Adrenal gland (tissue), 19 donors: ENCODE results near the gene EIF3D. TPM values are rescaled to one million over a fixed set of nuclear protein-coding genes. Genes with fewer than 3 reads are reported as not detected.
A peak's percentile ranks its signal among the peaks of the same experiment; 100 is the strongest.

Source experiments
- DNase-seq, 7 donors: peaks; one replicate each; pipeline ENCODE4 v3.0.0-alpha.2; 2019 to 2020
- H3K27ac ChIP-seq, 5 donors: fragments of 200-600 bp; sonication (generic) in 4 of 5; 1 replicate in 3 of 5; 2 replicates in 2 of 5; pipeline versions ENCODE4 v1.5.1 to v1.8.0; 2016 to 2020; ENCODE audit warnings: mild to moderate bottlenecking in 1 of 5
- H3K27me3 ChIP-seq: fragments of 200-600 bp; 2 replicates; pipeline ENCODE4 v1.8.0; 2021
- H3K36me3 ChIP-seq, 2 donors: fragments of 200-600 bp; replicated peaks in 1 of 2; 1 replicate in 1 of 2; 2 replicates in 1 of 2; pipeline versions ENCODE4 v1.5.1 to v1.8.0; 2018 to 2022
- H3K4me1 ChIP-seq, 2 donors: fragments of 200-600 bp; replicated peaks in 1 of 2; 1 replicate in 1 of 2; 2 replicates in 1 of 2; pipeline versions ENCODE4 v1.5.1 to v1.8.0; 2018 to 2021
- H3K4me3 ChIP-seq, 4 donors: fragments of 200-600 bp; sonication (generic) in 3 of 4; one replicate each; pipeline ENCODE4 v1.5.1; 2016 to 2018
- H3K9me3 ChIP-seq, 3 donors: fragments of 200-600 bp; sonication (generic) in 1 of 3; replicated peaks in 1 of 3; 1 replicate in 2 of 3; 2 replicates in 1 of 3; pipeline versions ENCODE4 v1.5.1 to v1.8.0; 2016 to 2021
- POLR2A ChIP-seq, 2 donors: fragments of 450-650 bp; IDR thresholded peaks; one replicate each; pipeline ENCODE4 v1.6.1; 2017; ENCODE audit warnings: antibody characterized with exemption in 2 of 2, mild to moderate bottlenecking in 2 of 2, moderate library complexity in 1 of 2
- WGBS, 4 donors: extraction: QIAGEN DNeasy Blood & Tissue Kit in 2 of 4; methylation state at CpG; one replicate each; pipeline versions ENCODE4 v1.1.5 to v1.1.7; 2013 to 2017; 5-methylcytosine and 5-hydroxymethylcytosine counted together
- intact Hi-C, 2 donors: fragments of 100-400 bp; cut with DNase I; formaldehyde crosslinking; loops; one replicate each; pipeline versions ENCODE4 v1.14.1 to v1.15.0; 2022 to 2023
- long read RNA-seq, 10 donors: library from polyadenylated mRNA in 3 of 10; unstranded in 2 of 10; stranded (forward) in 1 of 10; transcript quantifications; one replicate each; pipeline ENCODE4 v2.0.0 and lab custom pipeline, GENCODE V29; 2021 to 2026
- polyA plus RNA-seq, 3 donors: library from polyadenylated mRNA; stranded (reverse); fragments of 200-250 nt in 2 of 3; fragments of 350-450 nt in 1 of 3; fragmentation: Illumina TruSeq in 1 of 3; extraction: RNeasy Lipid Tissue Mini Kit (QIAGEN cat#74804) in 1 of 3; gene quantifications; one replicate each; pipeline ENCODE4 v1.2.3, GENCODE V29; 2013 to 2014
- total RNA-seq, 9 donors: library from RNA; depleted of rRNA in 4 of 9; stranded (reverse); fragments of >200 nt in 4 of 9; fragments of 120-200 nt in 1 of 9; fragmentation: NEBNext Ultra II Directional in 1 of 9; extraction: Animal tissue kit (Norgen Biotek cat#: 25700) in 1 of 9; gene quantifications; one replicate each; pipeline versions ENCODE4 v1.1.0 to v1.2.4, GENCODE V29; 2013 to 2023
- TF ChIP-seq, protein P1 (sequence below), 6 experiments: fragments of 450-650 bp in 4 of 6; fragments of 200-600 bp in 2 of 6; sonication (generic) in 1 of 6; IDR thresholded peaks; 1 replicate in 5 of 6; 2 replicates in 1 of 6; pipeline versions ENCODE4 v1.5.1 to v1.8.0; 2016 to 2021; ENCODE audit warnings: antibody characterized with exemption in 6 of 6, mild to moderate bottlenecking in 2 of 6, moderate library complexity in 1 of 6
- donor health status: healthy with polysubstance abuse.
- donor health status: Bipolar disorder and iron deficiency.
- donor health status: DM: yes; HTN: yes; CAD: no.
- donor health status: DM: no; HTN: no; CAD: no.
- donor health status: DM: no; HTN: no; CAD: no.
- donor health status: DM: yes; HTN: yes; CAD: no.

EIF3D gene, protein sequence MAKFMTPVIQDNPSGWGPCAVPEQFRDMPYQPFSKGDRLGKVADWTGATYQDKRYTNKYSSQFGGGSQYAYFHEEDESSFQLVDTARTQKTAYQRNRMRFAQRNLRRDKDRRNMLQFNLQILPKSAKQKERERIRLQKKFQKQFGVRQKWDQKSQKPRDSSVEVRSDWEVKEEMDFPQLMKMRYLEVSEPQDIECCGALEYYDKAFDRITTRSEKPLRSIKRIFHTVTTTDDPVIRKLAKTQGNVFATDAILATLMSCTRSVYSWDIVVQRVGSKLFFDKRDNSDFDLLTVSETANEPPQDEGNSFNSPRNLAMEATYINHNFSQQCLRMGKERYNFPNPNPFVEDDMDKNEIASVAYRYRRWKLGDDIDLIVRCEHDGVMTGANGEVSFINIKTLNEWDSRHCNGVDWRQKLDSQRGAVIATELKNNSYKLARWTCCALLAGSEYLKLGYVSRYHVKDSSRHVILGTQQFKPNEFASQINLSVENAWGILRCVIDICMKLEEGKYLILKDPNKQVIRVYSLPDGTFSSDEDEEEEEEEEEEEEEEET
- total RNA-seq (100 to 1,000 TPM; 121 to 319 (median 179) TPM), polyA plus RNA-seq (100 to 1,000 TPM; 118 to 174 (median 174) TPM)
- long read RNA-seq, donor 1, transcript EIF3D-209 (3 exons, 887 nt): minor isoform, 5 of 42 reads
- long read RNA-seq, donor 1, transcript EIF3D-201 (15 exons, 2,155 nt): major isoform, 20 of 42 reads
- long read RNA-seq, donor 1, partial matches to known transcripts: 6 of 42 reads
- long read RNA-seq, donor 1, other reads (novel, unspliced or antisense): 10 of 42 reads
- long read RNA-seq, donor 2, transcript EIF3D-201 (15 exons, 2,155 nt): major isoform, 11 of 39 reads
- long read RNA-seq, donor 2, transcript EIF3D-209 (3 exons, 887 nt): minor isoform, 10 of 39 reads
- long read RNA-seq, donor 2, partial matches to known transcripts: 11 of 39 reads
- long read RNA-seq, donor 2, other reads (novel, unspliced or antisense): 5 of 39 reads
- long read RNA-seq, donor 3, transcript EIF3D-201 (15 exons, 2,155 nt): major isoform, 18 of 25 reads
- long read RNA-seq, donor 3, partial matches to known transcripts: 5 of 25 reads
- long read RNA-seq, donor 3, other reads (novel, unspliced or antisense): 0 of 25 reads
- long read RNA-seq, donor 4, transcript EIF3D-201 (15 exons, 2,155 nt): major isoform, 105 of 120 reads
- long read RNA-seq, donor 4, partial matches to known transcripts: 5 of 120 reads
- long read RNA-seq, donor 4, other reads (novel, unspliced or antisense): 8 of 120 reads
- long read RNA-seq, donor 5, transcript EIF3D-201 (15 exons, 2,155 nt): major isoform, 238 of 249 reads
- long read RNA-seq, donor 5, partial matches to known transcripts: 1 of 249 reads
- long read RNA-seq, donor 5, other reads (novel, unspliced or antisense): 10 of 249 reads
- long read RNA-seq, donor 6, transcript EIF3D-201 (15 exons, 2,155 nt): major isoform, 107 of 124 reads
- long read RNA-seq, donor 6, partial matches to known transcripts: 8 of 124 reads
- long read RNA-seq, donor 6, other reads (novel, unspliced or antisense): 8 of 124 reads
- long read RNA-seq, donor 7, transcript EIF3D-201 (15 exons, 2,155 nt): major isoform, 13 of 16 reads
- long read RNA-seq, donor 7, partial matches to known transcripts: 0 of 16 reads
- long read RNA-seq, donor 7, other reads (novel, unspliced or antisense): 0 of 16 reads
- long read RNA-seq, donor 8, transcript EIF3D-209 (3 exons, 887 nt): minor isoform, 13 of 65 reads
- long read RNA-seq, donor 8, transcript EIF3D-201 (15 exons, 2,155 nt): major isoform, 33 of 65 reads
- long read RNA-seq, donor 8, partial matches to known transcripts: 9 of 65 reads
- long read RNA-seq, donor 8, other reads (novel, unspliced or antisense): 9 of 65 reads
- long read RNA-seq, donor 9, transcript EIF3D-201 (15 exons, 2,155 nt): major isoform, 25 of 37 reads
- long read RNA-seq, donor 9, transcript EIF3D-209 (3 exons, 887 nt): minor isoform, 6 of 37 reads
- long read RNA-seq, donor 9, partial matches to known transcripts: 0 of 37 reads
- long read RNA-seq, donor 9, other reads (novel, unspliced or antisense): 5 of 37 reads
- long read RNA-seq, donor 10, transcript EIF3D-201 (15 exons, 2,155 nt): major isoform, 7 of 18 reads
- long read RNA-seq, donor 10, transcript EIF3D-209 (3 exons, 887 nt): minor isoform, 6 of 18 reads
- long read RNA-seq, donor 10, partial matches to known transcripts: 5 of 18 reads
- long read RNA-seq, donor 10, other reads (novel, unspliced or antisense): 0 of 18 reads

DNA sequence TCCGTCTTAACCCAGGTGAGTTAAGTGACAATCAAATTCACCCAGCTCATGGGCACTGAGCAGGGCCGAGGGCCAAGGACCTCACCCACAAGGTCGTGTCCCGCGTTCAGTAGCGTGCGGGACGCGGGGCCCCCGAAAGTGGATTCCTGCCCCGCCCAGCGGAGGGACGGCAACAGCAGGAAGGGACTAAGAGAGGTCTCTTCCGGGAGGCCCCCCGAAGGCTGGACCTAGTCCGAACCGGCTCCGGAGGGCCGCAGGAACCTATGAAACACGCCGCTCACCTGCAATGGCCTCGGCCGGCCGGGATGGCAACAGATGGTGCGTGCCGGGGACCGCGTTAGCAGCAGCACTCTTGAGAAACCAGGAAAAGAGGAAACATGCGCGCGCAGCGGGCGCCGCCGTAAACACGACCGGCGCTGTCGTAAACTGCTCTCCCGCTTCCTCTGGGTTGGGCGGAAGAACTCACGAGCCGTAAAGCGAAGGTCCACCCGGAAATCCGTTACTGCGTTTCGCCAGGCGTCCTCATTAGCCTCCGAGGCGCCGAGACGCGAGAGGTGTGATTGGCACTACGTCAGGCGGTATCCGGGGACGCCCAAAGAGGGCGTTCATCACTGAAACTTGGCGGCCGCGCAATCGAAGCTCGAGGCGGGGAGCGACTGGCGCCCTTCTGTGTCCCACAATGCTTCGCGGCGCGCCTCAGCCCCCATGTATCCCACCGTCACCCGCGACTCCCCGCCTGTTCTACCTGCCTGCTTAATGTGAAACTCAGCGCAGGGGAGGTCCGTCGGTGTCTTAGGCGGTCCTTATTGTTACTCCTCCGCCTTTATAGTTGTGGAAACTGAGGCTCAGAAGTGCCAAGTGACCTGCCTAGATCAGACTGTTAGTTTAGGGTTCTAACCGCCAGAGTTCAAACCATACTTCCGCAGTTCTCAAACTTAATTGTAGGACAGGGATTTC is at the start of gene EIF3D:
Gene EIF3D, minus strand, starts transcription at position 372 of the 957 bp plus-strand sequence. CDS start 3,045 bp downstream, outside the sequence.
- TF ChIP-seq, protein P1, sequence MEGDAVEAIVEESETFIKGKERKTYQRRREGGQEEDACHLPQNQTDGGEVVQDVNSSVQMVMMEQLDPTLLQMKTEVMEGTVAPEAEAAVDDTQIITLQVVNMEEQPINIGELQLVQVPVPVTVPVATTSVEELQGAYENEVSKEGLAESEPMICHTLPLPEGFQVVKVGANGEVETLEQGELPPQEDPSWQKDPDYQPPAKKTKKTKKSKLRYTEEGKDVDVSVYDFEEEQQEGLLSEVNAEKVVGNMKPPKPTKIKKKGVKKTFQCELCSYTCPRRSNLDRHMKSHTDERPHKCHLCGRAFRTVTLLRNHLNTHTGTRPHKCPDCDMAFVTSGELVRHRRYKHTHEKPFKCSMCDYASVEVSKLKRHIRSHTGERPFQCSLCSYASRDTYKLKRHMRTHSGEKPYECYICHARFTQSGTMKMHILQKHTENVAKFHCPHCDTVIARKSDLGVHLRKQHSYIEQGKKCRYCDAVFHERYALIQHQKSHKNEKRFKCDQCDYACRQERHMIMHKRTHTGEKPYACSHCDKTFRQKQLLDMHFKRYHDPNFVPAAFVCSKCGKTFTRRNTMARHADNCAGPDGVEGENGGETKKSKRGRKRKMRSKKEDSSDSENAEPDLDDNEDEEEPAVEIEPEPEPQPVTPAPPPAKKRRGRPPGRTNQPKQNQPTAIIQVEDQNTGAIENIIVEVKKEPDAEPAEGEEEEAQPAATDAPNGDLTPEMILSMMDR (IDR thresholded peaks at IDR 0.05): peak in 1 of 6 experiments; percentile 8
- TF ChIP-seq POLR2A (IDR thresholded peaks at IDR 0.05): peak; percentile 39 to 82
- no peaks in the 10 kb centered on the region for H3K27me3 ChIP-seq
- peaks cover 0 to 28% of the 10 kb centered on the region in 2 donors for H3K36me3 ChIP-seq
- H3K9me3 ChIP-seq: no peaks in the 10 kb centered on the region
- peaks cover 0 to 21% of the 10 kb centered on the region in 2 donors for H3K4me1 ChIP-seq
- intact Hi-C loops: no loop called here
- 0 to 1% (median 0%) methylated on average over 23 to 82 of the region's 82 CpGs for WGBS, 4 donors
- peak within 1 kb of the TSS; percentile 7 to 90 (median 70) for H3K4me3 ChIP-seq
- H3K27ac ChIP-seq: peak within 1 kb of the TSS; percentile 40 to 89 (median 88)
- DNase-seq: peak; percentile 96 to 99 (median 98)

DNA sequence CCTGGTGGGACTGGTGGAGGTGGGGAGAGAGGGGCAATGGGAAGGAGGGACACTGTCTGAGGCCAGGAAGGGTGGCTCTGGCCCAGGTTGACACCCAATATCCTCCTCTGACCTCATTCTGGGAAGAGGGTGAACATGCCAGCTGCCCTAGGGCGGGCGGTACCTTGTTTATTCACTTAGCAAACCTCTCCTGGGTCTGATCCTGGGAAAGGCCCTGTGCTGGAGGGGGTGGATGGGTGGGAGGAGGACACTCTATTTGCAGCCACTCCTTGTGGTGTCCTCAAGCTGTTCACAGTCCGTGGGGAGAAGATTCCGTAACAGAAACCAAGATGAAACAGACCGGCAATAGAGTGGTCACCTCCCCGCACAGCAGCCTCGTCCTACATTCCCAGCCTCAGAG is 49.7 kb upstream of the EIF3D start:
- no peaks in the 10 kb centered on the region for H3K4me1 ChIP-seq
- intact Hi-C loops: loop anchor here in 1 of 2 donors (10.0 kb wide), 1 partner anchor 146 kb away; no protein-coding TSS in a partner anchor
- TF ChIP-seq, protein P1 (IDR thresholded peaks at IDR 0.05): no peak
- TF ChIP-seq POLR2A (IDR thresholded peaks at IDR 0.05): no peak
- H3K9me3 ChIP-seq: no peaks in the 10 kb centered on the region
- no peaks in the 10 kb centered on the region for H3K36me3 ChIP-seq
- H3K4me3 ChIP-seq: no peak overlapping the region
- 70 to 83% (median 81%) methylated on average over 7 of the region's 7 CpGs for WGBS, 4 donors
- no peaks in the 10 kb centered on the region for H3K27me3 ChIP-seq
- DNase-seq: no peak
- no peak overlapping the region for H3K27ac ChIP-seq
